Measurements from ENCODE around the gene ZNF519. TPM values are rescaled to one million over a fixed set of nuclear protein-coding genes. Genes with fewer than 3 reads are reported as not detected.
"Not testable (repeated sequence)": the region's sequence is repeated elsewhere in the genome, so short reads cannot be mapped to it uniquely, and the experiment has no call there.

The ZNF519 gene
- total RNA-seq, 1 experiment from 2014 or later = 24.3 TPM

DNA sequence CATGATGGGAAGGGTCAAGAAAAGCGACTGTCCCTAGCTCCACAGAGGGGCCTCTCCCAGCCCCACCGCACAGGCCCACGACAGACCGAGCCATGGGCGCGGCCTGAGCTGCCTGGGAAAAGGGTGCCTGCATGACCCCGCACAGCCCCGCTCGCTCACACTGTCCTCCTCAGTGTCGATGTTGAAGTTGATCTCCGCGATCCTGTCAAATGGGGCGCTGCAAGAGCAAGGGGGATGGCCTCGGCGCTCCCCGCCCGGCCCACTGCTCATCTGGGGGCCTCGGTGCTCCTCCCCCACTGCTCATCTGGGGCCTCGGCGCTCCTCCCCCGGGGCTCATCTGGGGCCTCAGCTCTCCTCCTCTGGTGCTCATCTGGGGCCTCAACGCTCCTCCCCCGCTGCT, 14.5 kb upstream of the ZNF519 start:
- not testable (repeated sequence) for H4K91ac ChIP-seq (ENCODE audit: insufficient read length, low read depth, low read length); H3K4me1 ChIP-seq (ENCODE audit: insufficient read depth, low read length); H3K9ac ChIP-seq (ENCODE audit: extremely low read depth, insufficient read length, low read length); H2AFZ ChIP-seq (ENCODE audit: low read length); H3K18ac ChIP-seq (ENCODE audit: insufficient read length, low read depth, low read length); H2BK12ac ChIP-seq (ENCODE audit: insufficient read length, low read depth, low read length); H2AK5ac ChIP-seq (ENCODE audit: insufficient read length, low read length); H3K27me3 ChIP-seq (ENCODE audit: insufficient read depth, low read length); H3K79me1 ChIP-seq (ENCODE audit: insufficient read depth, low read depth, low read length, poor library complexity, severe bottlenecking); H3K23me2 ChIP-seq (ENCODE audit: insufficient read length, low read depth, low read length, poor library complexity, severe bottlenecking); H3K27ac Mint-ChIP-seq; H3K23ac ChIP-seq (ENCODE audit: insufficient read length, low read depth, low read length); H3K56ac ChIP-seq (ENCODE audit: insufficient read length, low read depth, low read length); H2BK20ac ChIP-seq (ENCODE audit: low read depth, low read length, poor library complexity, severe bottlenecking); H4K5ac ChIP-seq (ENCODE audit: insufficient read length, low read depth, low read length); DNase-seq; H3T11ph ChIP-seq (ENCODE audit: low read length); H2BK120ac ChIP-seq (ENCODE audit: low read depth, low read length, poor library complexity, severe bottlenecking); H3K27ac ChIP-seq (ENCODE audit: insufficient read length, low read depth, low read length); H4K8ac ChIP-seq (replicated peaks; ENCODE audit: insufficient read length, low read depth, low read length); H3K14ac ChIP-seq (ENCODE audit: insufficient read depth, low read length); H3K4me1 Mint-ChIP-seq; H4K20me1 ChIP-seq (ENCODE audit: control insufficient read depth, insufficient read depth, insufficient read length); H2BK5ac ChIP-seq (ENCODE audit: insufficient read length, low read length); H3K4ac ChIP-seq (ENCODE audit: low read depth, low read length); H3K27me3 Mint-ChIP-seq (ENCODE audit: low read depth); H3K4me3 Mint-ChIP-seq; H2BK15ac ChIP-seq (ENCODE audit: low read depth, low read length); H3K4me2 ChIP-seq (ENCODE audit: insufficient read depth, insufficient read length, low read length); H3K36me3 Mint-ChIP-seq (ENCODE audit: insufficient read depth in 1 of 3, low read depth in 3 of 3); H3K79me2 ChIP-seq (ENCODE audit: insufficient read depth, low read length)
- H3K9me3 Mint-ChIP-seq = peaks cover 40 to 77% of the 10 kb centered on the region in 2 experiments
- WGBS (ENCODE audit: extremely low coverage, insufficient read length, low lambda C conversion rate) = no CpG with 5 or more reads among the region's 23 CpGs
- H3K9me3 ChIP-seq (ENCODE audit: control insufficient read depth, low read depth, low read length) = peaks cover 45% of the 10 kb centered on the region

DNA sequence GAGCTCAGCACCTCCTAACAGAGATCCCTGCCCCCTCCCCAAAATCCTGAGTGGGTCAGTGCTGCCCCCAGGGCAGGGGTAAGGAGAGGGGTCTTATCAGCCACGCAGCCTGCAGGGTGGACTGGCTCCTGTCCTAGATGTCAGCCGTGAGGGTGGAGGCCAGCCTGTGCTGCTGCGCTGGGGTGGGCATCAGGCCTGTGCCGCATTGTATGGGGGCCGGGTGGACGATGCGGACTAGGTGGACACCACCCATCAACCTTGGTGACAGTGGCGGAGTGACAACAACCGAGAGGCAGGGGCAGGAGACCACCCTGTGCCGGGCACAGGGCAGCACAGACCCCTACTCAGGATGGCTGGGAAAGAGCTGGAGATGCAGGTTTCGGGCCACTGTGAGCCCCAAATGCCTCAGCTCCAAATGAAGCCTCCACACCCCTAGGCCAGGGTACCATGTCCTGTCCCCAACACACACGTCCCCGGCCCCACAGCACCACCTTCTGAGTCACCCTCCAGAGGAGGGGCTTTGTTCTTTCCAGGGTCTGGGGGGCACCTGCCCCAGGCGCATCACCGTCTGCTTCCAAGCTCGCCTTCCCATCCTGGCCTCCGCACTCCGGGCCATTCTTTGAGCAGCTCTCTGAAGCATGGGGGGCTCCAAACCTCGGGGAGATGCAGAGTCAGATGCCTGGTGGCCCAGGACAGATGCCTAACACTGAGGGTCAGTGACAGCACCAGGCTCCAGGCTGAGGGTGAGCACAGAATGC, 13.5 kb upstream of the ZNF519 start:
- not testable (repeated sequence) for H3K4me3 Mint-ChIP-seq; H2BK15ac ChIP-seq (ENCODE audit: low read depth, low read length); H3K27ac ChIP-seq (ENCODE audit: insufficient read length, low read depth, low read length); DNase-seq; H3K9ac ChIP-seq (ENCODE audit: extremely low read depth, insufficient read length, low read length); H3K27me3 ChIP-seq (ENCODE audit: insufficient read depth, low read length); H3K23ac ChIP-seq (ENCODE audit: insufficient read length, low read depth, low read length); H2BK120ac ChIP-seq (ENCODE audit: low read depth, low read length, poor library complexity, severe bottlenecking); H2BK5ac ChIP-seq (ENCODE audit: insufficient read length, low read length); H3K18ac ChIP-seq (ENCODE audit: insufficient read length, low read depth, low read length); H2AK5ac ChIP-seq (ENCODE audit: insufficient read length, low read length); H3T11ph ChIP-seq (ENCODE audit: low read length); H3K4me1 ChIP-seq (ENCODE audit: insufficient read depth, low read length); H3K79me1 ChIP-seq (ENCODE audit: insufficient read depth, low read depth, low read length, poor library complexity, severe bottlenecking); H4K91ac ChIP-seq (ENCODE audit: insufficient read length, low read depth, low read length); H3K79me2 ChIP-seq (ENCODE audit: insufficient read depth, low read length); H4K20me1 ChIP-seq (ENCODE audit: control insufficient read depth, insufficient read depth, insufficient read length); H3K4me2 ChIP-seq (ENCODE audit: insufficient read depth, insufficient read length, low read length); H2BK20ac ChIP-seq (ENCODE audit: low read depth, low read length, poor library complexity, severe bottlenecking); H2BK12ac ChIP-seq (ENCODE audit: insufficient read length, low read depth, low read length); H3K27ac Mint-ChIP-seq; H3K4ac ChIP-seq (ENCODE audit: low read depth, low read length); H3K56ac ChIP-seq (ENCODE audit: insufficient read length, low read depth, low read length); H3K36me3 Mint-ChIP-seq (ENCODE audit: insufficient read depth in 1 of 3, low read depth in 3 of 3); H3K23me2 ChIP-seq (ENCODE audit: insufficient read length, low read depth, low read length, poor library complexity, severe bottlenecking); H2AFZ ChIP-seq (ENCODE audit: low read length); H3K27me3 Mint-ChIP-seq (ENCODE audit: low read depth); H3K14ac ChIP-seq (ENCODE audit: insufficient read depth, low read length); H4K5ac ChIP-seq (ENCODE audit: insufficient read length, low read depth, low read length); H4K8ac ChIP-seq (replicated peaks; ENCODE audit: insufficient read length, low read depth, low read length); H3K4me1 Mint-ChIP-seq
- H3K9me3 Mint-ChIP-seq = peaks cover 39 to 75% of the 10 kb centered on the region in 2 experiments
- H3K9me3 ChIP-seq (ENCODE audit: control insufficient read depth, low read depth, low read length) = peaks cover 38% of the 10 kb centered on the region
- no CpG with 5 or more reads among the region's 19 CpGs for WGBS (ENCODE audit: extremely low coverage, insufficient read length, low lambda C conversion rate)
